IPS-11a (cell line): ENCODE data around the gene BCLAF1.
A peak's percentile ranks its signal among the peaks of the same experiment; 100 is the strongest.
"Not testable (repeated sequence)": the region's sequence is repeated elsewhere in the genome, so short reads cannot be mapped to it uniquely, and the experiment has no call there.

Source experiments
- H3K4me3 ChIP-seq: one replicate; pipeline ENCODE4 v1.5.1; 2013; ENCODE audit warnings: low read depth, low read length, control low read depth

The BCLAF1 gene

GRCh38 chr6:136312975-136313374, 23.3 kb upstream of the BCLAF1 start:
- H3K4me3 ChIP-seq = no peak overlapping the region

GRCh38 chr6:136309729-136310311, 20.2 kb upstream of the BCLAF1 start:
- no peak overlapping the region for H3K4me3 ChIP-seq

GRCh38 chr6:136309171-136309570, 19.5 kb upstream of the BCLAF1 start:
- H3K4me3 ChIP-seq = no peak overlapping the region

GRCh38 chr6:136308469-136308868, 18.8 kb upstream of the BCLAF1 start:
- not testable (repeated sequence) for H3K4me3 ChIP-seq

GRCh38 chr6:136307351-136307750, 17.7 kb upstream of the BCLAF1 start:
- H3K4me3 ChIP-seq = no peak overlapping the region

GRCh38 chr6:136306466-136306865, 16.8 kb upstream of the BCLAF1 start:
- no peak overlapping the region for H3K4me3 ChIP-seq

GRCh38 chr6:136304410-136304809, 14.8 kb upstream of the BCLAF1 start:
- no peak overlapping the region for H3K4me3 ChIP-seq

GRCh38 chr6:136303516-136303915, 13.9 kb upstream of the BCLAF1 start:
- H3K4me3 ChIP-seq = no peak overlapping the region

- H3K4me3 ChIP-seq = no peak overlapping the region
Observed at GRCh38 chr6:136294621-136295020, 5.0 kb upstream of the BCLAF1 start.

- H3K4me3 ChIP-seq = peak overlapping the region; percentile 99
Observed at GRCh38 chr6:136290410-136291010, 864 bp upstream of the BCLAF1 start.

GRCh38 chr6:136289327-136289578, 393 bp downstream of the BCLAF1 start:
- H3K4me3 ChIP-seq = peak overlapping the region; percentile 99

GRCh38 chr6:136288566-136289326, 900 bp downstream of the BCLAF1 start:
- peak overlapping the region; percentile 99 for H3K4me3 ChIP-seq

GRCh38 chr6:136284909-136285308, 4.7 kb downstream of the BCLAF1 start:
- H3K4me3 ChIP-seq = no peak overlapping the region

- H3K4me3 ChIP-seq = no peak overlapping the region
Observed at GRCh38 chr6:136282906-136283305, 6.7 kb downstream of the BCLAF1 start.

- no peak overlapping the region for H3K4me3 ChIP-seq
Observed at GRCh38 chr6:136280032-136280609, 9.5 kb downstream of the BCLAF1 start.

- no peak overlapping the region for H3K4me3 ChIP-seq
Observed at GRCh38 chr6:136274062-136274461, 15.6 kb downstream of the BCLAF1 start.

- H3K4me3 ChIP-seq = no peak overlapping the region
Observed at GRCh38 chr6:136265101-136265500, 24.5 kb downstream of the BCLAF1 start.

GRCh38 chr6:136262940-136263339, 26.7 kb downstream of the BCLAF1 start:
- H3K4me3 ChIP-seq = no peak overlapping the region

- H3K4me3 ChIP-seq = no peak overlapping the region
Observed at GRCh38 chr6:136254851-136255466, 34.7 kb downstream of the BCLAF1 start.

GRCh38 chr6:136253734-136254133, 35.9 kb downstream of the BCLAF1 start:
- H3K4me3 ChIP-seq = no peak overlapping the region

- H3K4me3 ChIP-seq = no peak overlapping the region
Observed at GRCh38 chr6:136252441-136252840, 37.2 kb downstream of the BCLAF1 start.

GRCh38 chr6:136251394-136251793, 38.3 kb downstream of the BCLAF1 start:
- no peak overlapping the region for H3K4me3 ChIP-seq
